Breast epithelium (tissue), 4 donors: Measurements from ENCODE around the gene SLC25A38. TPM values are rescaled to one million over a fixed set of nuclear protein-coding genes. Genes with fewer than 3 reads are reported as not detected.

Experiments
- DNase-seq, 2 donors: peaks; one replicate each; pipeline ENCODE4 v3.0.0-alpha.2; 2019; ENCODE audit warnings: low spot score in 2 of 2
- H3K27ac ChIP-seq, 2 donors: fragments of 200-600 bp; sonication (generic) in 1 of 2; one replicate each; pipeline ENCODE4 v1.5.1; 2016 to 2019; ENCODE audit warnings: mild to moderate bottlenecking in 1 of 2
- H3K27me3 ChIP-seq, 2 donors: fragments of 200-600 bp; sonication (generic) in 1 of 2; one replicate each; pipeline versions ENCODE4 v1.5.1 to v1.6.0; 2017 to 2019; ENCODE audit warnings: control low read depth in 1 of 2, mild to moderate bottlenecking in 1 of 2
- H3K36me3 ChIP-seq: fragments of 200-600 bp; one replicate; pipeline ENCODE4 v1.5.1; 2019
- H3K4me1 ChIP-seq, 2 donors: fragments of 200-600 bp; sonication (generic); one replicate each; pipeline ENCODE4 v1.5.1; 2016 to 2019; ENCODE audit warnings: control low read depth in 1 of 2
- H3K4me3 ChIP-seq, 3 donors: fragments of 200-600 bp; sonication (generic); 1 replicate in 2 of 3; 2 replicates in 1 of 3; pipeline ENCODE4 v1.5.1; 2016 to 2019; ENCODE audit warnings: mild to moderate bottlenecking in 3 of 3, moderate library complexity in 2 of 3
- H3K9me3 ChIP-seq, 2 donors: fragments of 200-600 bp; sonication (generic) in 1 of 2; one replicate each; pipeline ENCODE4 v1.5.1; 2016 to 2019; ENCODE audit warnings: control low read depth in 1 of 2
- POLR2A ChIP-seq: fragments of 450-650 bp; IDR thresholded peaks from one replicate; pipeline ENCODE4 v1.6.1; 2016; ENCODE audit warnings: antibody characterized with exemption, mild to moderate bottlenecking, moderate library complexity
- POLR2AphosphoS5 ChIP-seq, 3 donors: sonication (generic); formaldehyde crosslinking; IDR thresholded peaks; one replicate each; pipeline ENCODE4 v1.6.1; 2017; ENCODE audit warnings: antibody characterized with exemption in 3 of 3
- intact Hi-C: fragments of 100-400 bp; cut with DNase I; formaldehyde crosslinking; loops from one replicate; pipeline ENCODE4 v1.15.1; 2023; ENCODE audit warnings: low total_unique reads
- total RNA-seq, 3 donors: library from RNA; depleted of rRNA; stranded (reverse); fragments of >200 nt; gene quantifications; one replicate each; pipeline ENCODE4 v1.1.0, GENCODE V29; 2016
- TF ChIP-seq, protein P1 (sequence below), 3 donors: fragments of 450-650 bp; IDR thresholded peaks; one replicate each; pipeline ENCODE4 v1.5.1; 2016 to 2017; ENCODE audit warnings: antibody characterized with exemption in 3 of 3, mild to moderate bottlenecking in 3 of 3, moderate library complexity in 3 of 3

Gene SLC25A38
- total RNA-seq, 3 donors from 2014 or later = 28.2 to 31.6 (median 30.9) TPM

DNA sequence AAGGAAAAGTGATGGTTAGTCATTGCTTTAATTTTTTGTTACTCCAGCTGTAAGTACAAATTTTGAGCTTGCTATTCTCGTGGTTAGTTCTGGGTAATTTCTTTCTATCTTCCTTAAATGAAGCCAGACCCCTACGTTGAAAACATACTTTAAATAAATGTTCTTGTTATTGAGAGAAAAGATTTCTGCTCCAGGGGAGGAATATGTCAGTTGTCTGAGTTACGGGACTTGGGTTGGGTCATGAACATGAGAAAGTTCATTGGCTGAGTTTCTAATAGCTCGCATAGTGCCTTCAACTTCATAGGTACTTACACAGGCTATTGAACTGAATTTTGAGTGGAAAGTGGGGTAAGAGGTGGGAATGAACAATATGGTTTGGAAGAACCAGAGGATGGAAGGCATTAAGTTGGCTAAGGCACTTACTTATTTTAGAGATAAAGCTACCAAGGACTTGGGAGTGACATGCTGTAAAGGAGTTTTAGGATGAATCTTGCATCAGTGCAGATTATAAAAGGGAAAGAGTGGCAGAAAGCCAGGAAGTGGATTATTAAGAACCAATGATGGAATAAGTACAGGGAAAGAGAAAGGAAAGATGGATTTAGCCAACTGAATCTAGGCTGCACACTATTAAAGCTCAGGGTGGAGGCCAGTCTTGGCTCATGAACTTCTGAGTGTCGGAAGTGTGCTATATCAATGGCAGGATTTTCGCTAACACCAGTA is 24.8 kb downstream of the SLC25A38 start:
- Histone ChIP-seq H3K4me1 (no peaks in the 10 kb centered on the region), H3K27ac (peak overlapping the region; percentile 85 to 91), H3K27me3 (no peaks in the 10 kb centered on the region), H3K4me3 (peak overlapping the region in 2 of 3 donors; percentile 94 to 95), H3K36me3 (no peaks in the 10 kb centered on the region), H3K9me3 (no peaks in the 10 kb centered on the region)
- intact Hi-C loops = no loop called here
- no peak for DNase-seq
- no peak for TF ChIP-seq POLR2A
- TF ChIP-seq, protein P1, sequence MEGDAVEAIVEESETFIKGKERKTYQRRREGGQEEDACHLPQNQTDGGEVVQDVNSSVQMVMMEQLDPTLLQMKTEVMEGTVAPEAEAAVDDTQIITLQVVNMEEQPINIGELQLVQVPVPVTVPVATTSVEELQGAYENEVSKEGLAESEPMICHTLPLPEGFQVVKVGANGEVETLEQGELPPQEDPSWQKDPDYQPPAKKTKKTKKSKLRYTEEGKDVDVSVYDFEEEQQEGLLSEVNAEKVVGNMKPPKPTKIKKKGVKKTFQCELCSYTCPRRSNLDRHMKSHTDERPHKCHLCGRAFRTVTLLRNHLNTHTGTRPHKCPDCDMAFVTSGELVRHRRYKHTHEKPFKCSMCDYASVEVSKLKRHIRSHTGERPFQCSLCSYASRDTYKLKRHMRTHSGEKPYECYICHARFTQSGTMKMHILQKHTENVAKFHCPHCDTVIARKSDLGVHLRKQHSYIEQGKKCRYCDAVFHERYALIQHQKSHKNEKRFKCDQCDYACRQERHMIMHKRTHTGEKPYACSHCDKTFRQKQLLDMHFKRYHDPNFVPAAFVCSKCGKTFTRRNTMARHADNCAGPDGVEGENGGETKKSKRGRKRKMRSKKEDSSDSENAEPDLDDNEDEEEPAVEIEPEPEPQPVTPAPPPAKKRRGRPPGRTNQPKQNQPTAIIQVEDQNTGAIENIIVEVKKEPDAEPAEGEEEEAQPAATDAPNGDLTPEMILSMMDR (IDR thresholded peaks at IDR 0.05) = no peak
- no peak for TF ChIP-seq POLR2AphosphoS5 (IDR thresholded peaks at IDR 0.05)

- Histone ChIP-seq H3K4me3 (peak overlapping the region in 1 of 3 donors; percentile 1), H3K9me3 (no peaks in the 10 kb centered on the region), H3K4me1 (no peaks in the 10 kb centered on the region), H3K36me3 (no peaks in the 10 kb centered on the region), H3K27ac (peak overlapping the region in 1 of 2 donors; percentile 14), H3K27me3 (no peaks in the 10 kb centered on the region)
- intact Hi-C loops = no loop called here
- no peak for DNase-seq
- no peak for TF ChIP-seq POLR2A
- TF ChIP-seq POLR2AphosphoS5 (IDR thresholded peaks at IDR 0.05) = no peak
- TF ChIP-seq, protein P1 (IDR thresholded peaks at IDR 0.05) = no peak
Observed at GRCh38 chr3:39408493-39409372, 25.6 kb downstream of the SLC25A38 start.

DNA sequence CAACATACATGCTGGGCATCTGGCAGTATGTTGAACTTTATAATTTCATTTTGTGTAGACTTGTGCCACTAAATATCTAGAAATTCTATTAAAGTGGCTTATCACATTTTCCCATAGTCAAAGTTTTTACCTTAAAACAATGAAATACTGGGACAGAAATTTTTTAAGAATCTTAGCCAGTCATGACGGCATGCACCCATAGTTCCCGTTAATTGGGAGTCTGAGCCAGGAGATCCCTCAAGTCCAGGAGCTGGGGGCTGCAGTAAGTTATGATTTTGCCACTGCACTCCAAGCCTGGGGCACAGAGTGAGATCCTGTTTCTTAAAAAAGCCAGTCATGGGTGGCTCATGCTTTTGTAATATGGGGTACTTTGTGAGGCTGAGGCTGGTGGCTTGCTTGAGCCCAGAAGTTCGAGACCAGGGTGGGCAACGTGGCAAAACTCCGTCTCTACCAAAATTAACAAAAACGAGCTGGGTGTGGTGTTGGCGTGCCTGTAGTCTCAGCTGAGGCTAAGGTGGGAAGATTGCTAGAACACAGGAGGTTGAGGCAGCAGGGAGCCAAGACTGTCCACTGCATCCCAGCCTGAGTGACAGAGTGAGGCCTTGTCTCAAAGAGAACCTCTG is 26.5 kb downstream of the SLC25A38 start:
- Histone ChIP-seq H3K36me3 (no peaks in the 10 kb centered on the region), H3K4me3 (no peak overlapping the region), H3K4me1 (no peaks in the 10 kb centered on the region), H3K27me3 (no peaks in the 10 kb centered on the region), H3K27ac (no peak overlapping the region), H3K9me3 (no peaks in the 10 kb centered on the region)
- DNase-seq = no peak
- TF ChIP-seq POLR2AphosphoS5 (IDR thresholded peaks at IDR 0.05) = no peak
- no peak for TF ChIP-seq POLR2A
- TF ChIP-seq, protein P1 (IDR thresholded peaks at IDR 0.05) = no peak
- intact Hi-C loops = no loop called here

GRCh38 chr3:39410893-39411292 is 27.7 kb downstream of the SLC25A38 start:
- no peaks in the 10 kb centered on the region for H3K4me1 ChIP-seq
- H3K9me3 ChIP-seq = no peaks in the 10 kb centered on the region
- TF ChIP-seq POLR2A = no peak
- TF ChIP-seq, protein P1 (IDR thresholded peaks at IDR 0.05) = no peak
- TF ChIP-seq POLR2AphosphoS5 (IDR thresholded peaks at IDR 0.05) = no peak
- H3K4me3 ChIP-seq = no peak overlapping the region
- H3K27ac ChIP-seq = no peak overlapping the region
- H3K27me3 ChIP-seq = no peaks in the 10 kb centered on the region
- no peaks in the 10 kb centered on the region for H3K36me3 ChIP-seq
- intact Hi-C loops = no loop called here
- no peak for DNase-seq
